ENCODE data around the gene LCN15.
"Not testable (repeated sequence)": the region's sequence is repeated elsewhere in the genome, so short reads cannot be mapped to it uniquely, and the experiment has no call there.

Gene LCN15

DNA sequence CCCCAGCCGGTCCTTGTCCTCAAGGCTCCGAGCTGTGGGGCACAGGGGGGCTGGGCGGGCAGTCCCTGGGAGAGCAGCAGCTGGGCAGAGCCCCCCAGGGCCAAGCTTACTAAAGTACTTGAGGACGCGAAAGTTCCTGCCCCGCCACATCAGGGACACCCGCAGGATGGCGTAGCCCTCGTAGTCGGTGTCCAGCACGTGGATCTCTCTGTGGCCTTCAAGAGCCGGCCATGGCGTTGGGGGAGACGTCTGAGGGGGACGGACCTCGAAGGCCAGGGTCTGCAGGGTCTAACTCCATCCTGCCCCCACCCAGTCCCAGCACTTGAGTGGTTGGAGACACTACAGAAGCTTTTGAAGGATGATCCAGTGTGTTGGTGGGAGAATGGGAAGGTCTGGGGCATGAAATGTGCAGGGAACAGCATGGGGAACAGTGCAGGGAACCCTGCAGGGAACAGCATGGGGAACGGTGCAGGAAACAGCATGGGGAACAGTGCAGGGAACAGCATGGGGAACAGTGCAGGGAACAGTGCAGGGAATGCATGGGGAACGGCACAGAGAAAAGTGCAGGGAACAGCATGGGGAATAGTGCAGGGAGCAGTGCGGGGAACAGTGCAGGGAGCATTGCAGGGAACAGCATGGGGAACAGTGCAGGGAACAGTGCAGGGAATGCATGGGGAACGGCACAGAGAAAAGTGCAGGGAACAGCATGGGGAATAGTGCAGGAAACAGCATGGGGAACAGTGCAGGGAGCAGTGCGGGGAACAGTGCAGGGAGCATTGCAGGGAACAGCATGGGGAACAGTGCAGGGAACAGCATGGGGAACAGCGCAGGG is 8.8 kb downstream of the LCN15 start:
- not testable (repeated sequence) for DNase-seq (ENCODE audit: low read depth)

GRCh38 chr9:136754626-136755301 is 9.6 kb downstream of the LCN15 start:
- no peak for DNase-seq (ENCODE audit: low read depth)

GRCh38 chr9:136754059-136754572 is 10.2 kb downstream of the LCN15 start:
- no peak for DNase-seq (ENCODE audit: low read depth)

DNA sequence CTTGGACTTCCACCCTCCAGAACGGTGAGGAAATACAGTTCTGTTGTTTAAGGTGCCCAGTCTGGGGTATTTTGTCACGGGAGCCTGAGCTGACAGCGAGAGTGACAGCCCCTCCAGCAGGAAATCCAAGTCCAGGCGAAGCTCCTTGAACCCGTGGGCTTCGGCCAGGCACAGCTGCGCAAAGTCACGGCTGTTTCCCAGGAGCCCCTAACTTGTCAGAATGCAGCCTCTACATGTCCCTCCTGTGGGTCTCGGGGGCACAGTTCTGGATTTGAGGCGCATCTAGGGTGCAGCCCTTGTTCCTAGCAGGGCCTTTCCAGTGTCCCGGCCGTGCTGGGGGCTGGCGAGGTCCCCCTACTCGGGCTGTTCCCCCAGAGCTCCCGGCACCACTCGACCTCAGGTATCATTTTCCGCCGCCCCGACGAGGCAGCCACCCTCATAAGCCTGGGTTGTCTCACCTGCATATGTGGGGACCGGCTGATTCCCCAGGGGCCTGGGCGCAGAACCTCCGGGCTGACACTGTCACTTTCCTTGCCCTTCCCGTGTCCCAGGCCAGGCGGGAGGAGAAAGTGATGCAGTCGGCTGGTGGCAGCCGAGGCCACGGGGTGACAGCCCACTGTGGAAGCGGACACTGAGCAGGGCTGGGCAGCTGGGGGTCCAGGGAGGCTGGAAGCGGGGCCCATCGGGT is 10.8 kb downstream of the LCN15 start:
- no peak for DNase-seq (ENCODE audit: low read depth)

DNA sequence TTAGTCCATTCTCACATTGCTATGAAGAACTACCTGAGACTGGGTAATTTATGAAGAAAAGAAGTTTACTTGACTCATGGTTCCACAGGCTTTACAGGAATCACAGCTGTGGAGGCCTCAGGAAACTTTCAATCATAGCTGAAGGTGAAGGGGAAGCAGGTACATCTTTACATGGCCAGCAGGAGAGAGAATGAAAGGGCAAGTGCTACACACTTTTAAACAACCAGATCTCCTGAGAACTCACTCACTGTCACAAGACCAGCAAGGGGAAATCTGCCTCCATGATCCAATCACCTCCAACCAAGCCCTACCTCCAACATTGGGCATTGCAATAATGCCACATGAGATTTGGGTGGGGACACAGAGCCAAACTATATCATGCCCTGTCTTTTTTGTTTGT is 12.5 kb downstream of the LCN15 start:
- no peak for DNase-seq (ENCODE audit: low read depth)

DNA sequence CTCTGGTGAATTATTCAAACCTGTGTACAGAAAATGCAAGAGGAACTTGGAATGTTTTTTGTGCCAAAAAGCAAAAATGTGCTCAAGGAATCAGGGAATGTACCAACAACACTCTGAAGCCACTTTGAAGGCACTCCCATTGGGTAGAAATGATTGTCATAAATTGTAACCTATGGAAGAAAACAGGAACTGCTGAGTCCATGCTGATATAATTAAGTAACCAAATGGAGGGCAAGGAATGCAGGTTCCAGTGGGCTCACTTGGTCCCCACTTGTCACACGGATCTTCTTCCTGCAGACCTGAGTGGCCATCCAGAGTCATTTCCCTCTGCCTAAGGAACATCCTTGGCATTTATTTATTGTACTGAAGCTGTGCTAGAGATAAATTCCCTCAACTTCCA is 13.1 kb downstream of the LCN15 start:
- no peak for DNase-seq (ENCODE audit: low read depth)

DNA sequence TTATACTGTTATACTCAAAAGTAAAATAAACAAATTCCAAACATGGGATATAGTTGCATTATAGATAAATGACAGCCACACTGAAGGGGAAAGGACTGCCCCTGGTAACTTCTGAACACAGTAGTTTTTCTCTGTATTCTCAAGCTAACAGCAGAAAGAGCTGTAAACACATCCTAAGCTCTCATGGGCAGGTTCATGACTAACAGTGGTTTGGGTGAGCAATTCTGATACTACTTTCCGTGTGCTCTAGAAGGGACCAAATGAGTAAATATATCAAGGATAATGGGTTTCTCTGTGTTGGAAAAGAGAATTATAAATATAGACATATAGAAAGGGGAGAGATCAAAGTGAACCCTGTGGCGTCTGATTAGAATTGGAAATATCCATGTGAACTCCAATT is 13.8 kb downstream of the LCN15 start:
- DNase-seq (ENCODE audit: low read depth), result no peak

DNA sequence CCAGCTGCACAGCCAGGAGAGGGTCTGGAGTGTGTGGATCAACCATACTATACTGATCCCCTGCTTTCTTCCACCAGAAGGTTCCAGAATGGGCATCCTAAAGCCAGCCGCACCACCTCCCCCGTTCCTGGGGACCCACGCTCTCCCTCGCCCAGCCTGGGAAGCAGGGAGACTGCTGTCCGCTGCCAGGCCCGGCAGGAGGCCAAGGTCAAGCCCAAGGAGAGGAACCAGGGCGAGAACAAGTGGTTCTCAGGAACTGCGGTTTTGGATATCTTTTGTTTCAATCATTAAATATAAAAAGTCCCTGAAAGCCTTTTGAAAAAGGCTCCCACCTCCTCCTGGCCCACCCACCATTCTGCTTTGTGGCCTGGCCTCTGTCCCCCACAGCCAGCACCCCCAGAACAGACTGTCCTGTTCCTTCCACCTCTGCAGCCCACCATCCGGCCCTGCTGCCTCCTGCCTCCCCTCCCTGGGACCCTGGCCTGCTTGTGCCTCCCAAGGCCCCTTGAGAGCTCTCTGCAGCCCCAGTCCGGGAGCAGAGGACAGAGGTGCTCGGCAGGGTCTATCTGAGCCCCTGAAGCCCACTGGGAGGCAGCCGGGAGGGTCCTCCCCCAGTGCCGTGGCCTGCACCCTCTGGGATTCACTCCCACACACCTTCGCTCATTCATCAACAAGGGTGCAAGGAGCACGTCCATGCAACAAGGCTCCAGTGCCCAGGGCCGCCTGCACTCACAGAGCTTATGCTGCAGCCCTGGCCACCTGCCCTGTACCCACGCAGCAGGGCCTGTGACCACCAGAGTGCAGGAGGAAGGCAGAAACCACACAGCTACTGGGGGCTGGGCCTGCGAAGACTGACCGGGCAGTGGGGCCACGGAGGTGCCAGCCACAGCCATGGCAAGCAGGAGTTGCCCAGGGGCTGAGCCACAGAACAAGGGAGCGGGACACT is 15.4 kb downstream of the LCN15 start:
- DNase-seq (ENCODE audit: low read depth), result no peak

- DNase-seq (ENCODE audit: low read depth), result no peak
These were observed 16.1 kb downstream of the LCN15 start, which contains the start of gene LCN6 for GRCh38 chr9:136748201-136748600. Gene LCN6, minus strand, starts transcription at chr9:136748525. Its CDS starts 42 bp downstream, at chr9:136748483.

- DNase-seq (ENCODE audit: low read depth), result no peak
These were observed 16.9 kb downstream of the LCN15 start for GRCh38 chr9:136747161-136748060.

DNA sequence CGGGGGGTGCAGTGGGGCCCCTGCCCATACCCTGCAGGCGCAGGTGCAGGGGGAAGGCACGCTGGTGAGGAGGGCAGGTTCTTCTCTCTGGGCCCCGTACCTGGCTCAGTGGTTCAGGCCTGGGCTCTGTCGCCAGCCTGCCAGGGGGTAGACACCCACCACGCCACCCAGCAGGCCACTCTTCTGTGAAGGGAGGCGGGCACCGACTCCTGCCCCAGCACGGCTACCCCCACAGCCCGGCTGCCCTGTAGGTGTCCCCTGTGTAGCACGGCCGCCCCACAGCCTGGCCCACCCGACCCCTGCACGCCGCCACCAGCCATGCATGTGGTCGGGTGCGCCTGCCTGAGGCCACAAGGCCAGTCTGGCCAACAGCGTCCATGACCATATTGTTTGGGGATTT is 17.7 kb downstream of the LCN15 start:
- no peak for DNase-seq (ENCODE audit: low read depth)

- DNase-seq (ENCODE audit: low read depth), result no peak
These were observed 18.2 kb downstream of the LCN15 start for GRCh38 chr9:136746155-136746490.

GRCh38 chr9:136745389-136746154 is 18.7 kb downstream of the LCN15 start:
- no peak for DNase-seq (ENCODE audit: low read depth)

- no peak for DNase-seq (ENCODE audit: low read depth)
These were observed 19.5 kb downstream of the LCN15 start for GRCh38 chr9:136744773-136745172.

DNA sequence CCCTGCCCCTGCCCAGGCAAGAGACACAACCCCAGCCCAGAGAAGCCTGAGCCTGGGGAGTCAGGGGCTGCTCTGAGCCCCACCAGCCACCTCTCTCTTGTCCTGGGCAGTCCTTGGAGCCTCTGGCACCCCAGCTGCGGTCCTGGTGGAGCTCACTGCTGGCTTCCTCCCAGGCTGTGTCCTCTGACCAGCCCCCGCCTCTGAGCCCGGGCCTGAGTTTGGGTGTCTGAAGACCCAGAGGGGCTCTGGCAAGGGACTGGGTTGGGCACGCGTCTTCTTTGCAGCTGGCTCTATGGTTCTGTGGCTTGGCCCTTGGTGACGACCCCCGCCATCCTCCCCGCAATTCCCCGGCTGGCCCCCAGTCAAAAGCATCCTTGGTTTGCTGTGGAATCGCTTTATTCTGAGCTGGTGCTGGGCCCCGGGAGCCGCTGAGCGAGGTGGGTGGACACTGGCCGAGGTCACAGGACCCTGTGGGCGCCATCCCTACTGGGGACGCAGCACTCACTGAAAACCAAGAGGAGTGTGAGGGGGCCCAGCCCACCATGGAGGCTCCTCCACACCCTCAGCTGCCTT is 20.6 kb downstream of the LCN15 start:
- no peak for DNase-seq (ENCODE audit: low read depth)

GRCh38 chr9:136742591-136743391 is 21.5 kb downstream of the LCN15 start, which contains the start of gene LCN10:
Gene LCN10, minus strand, starts transcription at chr9:136742940. Its CDS starts 37 bp downstream, at chr9:136742903.
- no peak for DNase-seq (ENCODE audit: low read depth)

DNA sequence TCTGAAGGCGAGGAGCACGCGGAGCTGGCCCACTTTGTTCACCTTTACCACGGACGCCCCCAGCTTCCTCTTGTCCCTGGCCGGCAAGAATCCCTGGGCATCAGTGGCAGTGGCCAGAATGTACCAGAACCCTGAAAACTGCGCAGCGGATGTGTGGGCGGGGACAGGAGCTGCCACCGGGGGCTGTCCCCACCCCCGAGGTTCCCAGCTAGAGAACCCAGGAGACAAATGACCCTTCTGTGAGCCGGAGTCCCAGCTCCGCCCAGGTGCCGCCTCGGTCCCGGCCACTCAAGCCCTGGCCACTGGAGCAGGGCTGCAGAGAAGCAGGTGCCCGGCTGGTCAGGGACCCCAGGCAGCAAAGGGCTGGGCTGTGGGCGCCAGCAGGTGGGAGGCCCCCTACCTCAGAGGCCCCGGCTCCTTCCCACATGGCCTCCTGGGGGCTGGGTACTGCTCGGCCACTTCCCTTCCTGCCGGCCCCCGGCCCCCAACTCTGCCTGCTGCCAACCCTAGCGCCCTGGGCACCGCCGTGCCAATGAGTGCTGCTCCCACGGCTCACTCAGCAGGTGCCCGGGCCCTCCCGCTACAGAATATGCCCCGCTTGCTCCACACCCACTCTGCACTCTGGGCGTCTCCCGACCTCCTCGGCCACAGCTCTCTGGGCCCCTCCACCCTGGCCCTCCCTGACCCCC is 22.3 kb downstream of the LCN15 start:
- DNase-seq (ENCODE audit: low read depth), result no peak
